Middle frontal gyrus (tissue), 1 donor: ENCODE results near the gene MPPED1.

Source experiments
- DNase-seq: peaks from one replicate; pipeline ENCODE4 v3.0.0-alpha.2; 2015; ENCODE audit warnings: low spot score; ENCODE audit errors: extremely low spot score

The MPPED1 gene

DNA sequence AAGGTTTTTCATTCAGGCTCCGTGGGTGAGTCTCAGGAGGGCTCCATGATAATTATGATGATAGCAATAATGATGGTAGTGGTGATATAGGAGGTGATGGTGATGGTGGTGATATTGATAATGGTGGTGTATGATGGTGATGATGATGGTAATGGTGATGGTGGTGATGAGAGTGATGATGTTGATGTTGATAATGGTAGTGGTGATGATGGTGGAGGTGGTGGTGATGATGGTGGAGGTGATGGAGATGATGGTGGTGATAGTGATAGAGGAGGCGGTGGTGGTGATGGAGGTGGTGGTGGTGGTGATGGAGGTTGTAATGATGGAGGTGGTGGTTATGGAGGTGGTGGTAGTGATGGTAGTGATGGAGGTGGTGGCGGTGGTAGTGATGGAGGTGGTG is 79.4 kb downstream of the MPPED1 start:
- no peak for DNase-seq

DNA sequence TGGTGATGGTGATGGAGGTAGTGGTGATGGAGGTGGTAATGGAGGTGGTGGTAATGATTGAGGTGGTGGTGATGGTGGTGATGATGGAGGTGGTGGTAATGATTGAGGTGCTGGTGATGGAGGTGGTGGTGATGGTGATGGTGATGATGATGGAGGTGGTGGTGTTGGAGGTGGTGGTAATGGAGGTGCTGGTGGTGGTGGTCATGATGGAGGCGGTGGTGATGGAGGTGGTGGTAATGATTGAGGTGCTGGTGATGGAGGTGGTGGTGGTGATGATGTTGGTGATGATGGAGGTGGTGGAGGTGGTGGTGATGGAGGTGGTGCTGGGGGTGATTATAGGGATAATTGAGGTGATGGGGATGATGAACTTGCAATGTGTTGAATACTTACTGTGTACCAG is 79.9 kb downstream of the MPPED1 start:
- DNase-seq: no peak

DNA sequence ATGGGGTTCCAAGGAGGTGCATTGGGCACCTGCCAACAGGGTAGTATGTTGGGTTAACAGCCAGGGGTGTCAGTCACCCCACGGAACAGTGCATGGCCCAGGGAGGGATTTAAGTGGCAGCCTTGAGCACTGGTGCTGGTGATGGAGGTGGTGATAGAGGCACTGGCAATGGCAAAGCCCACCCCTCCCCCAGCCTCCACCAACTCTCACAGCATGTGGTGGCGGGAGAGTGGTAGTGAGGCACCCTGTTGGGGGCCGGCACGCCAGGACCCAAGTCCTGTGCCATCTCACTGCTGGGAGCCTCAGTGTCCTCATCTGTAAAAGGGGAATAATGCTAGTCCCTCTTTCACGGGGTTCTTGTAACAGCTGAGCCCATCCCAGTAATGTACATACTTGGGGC is 81.5 kb downstream of the MPPED1 start:
- no peak for DNase-seq

DNA sequence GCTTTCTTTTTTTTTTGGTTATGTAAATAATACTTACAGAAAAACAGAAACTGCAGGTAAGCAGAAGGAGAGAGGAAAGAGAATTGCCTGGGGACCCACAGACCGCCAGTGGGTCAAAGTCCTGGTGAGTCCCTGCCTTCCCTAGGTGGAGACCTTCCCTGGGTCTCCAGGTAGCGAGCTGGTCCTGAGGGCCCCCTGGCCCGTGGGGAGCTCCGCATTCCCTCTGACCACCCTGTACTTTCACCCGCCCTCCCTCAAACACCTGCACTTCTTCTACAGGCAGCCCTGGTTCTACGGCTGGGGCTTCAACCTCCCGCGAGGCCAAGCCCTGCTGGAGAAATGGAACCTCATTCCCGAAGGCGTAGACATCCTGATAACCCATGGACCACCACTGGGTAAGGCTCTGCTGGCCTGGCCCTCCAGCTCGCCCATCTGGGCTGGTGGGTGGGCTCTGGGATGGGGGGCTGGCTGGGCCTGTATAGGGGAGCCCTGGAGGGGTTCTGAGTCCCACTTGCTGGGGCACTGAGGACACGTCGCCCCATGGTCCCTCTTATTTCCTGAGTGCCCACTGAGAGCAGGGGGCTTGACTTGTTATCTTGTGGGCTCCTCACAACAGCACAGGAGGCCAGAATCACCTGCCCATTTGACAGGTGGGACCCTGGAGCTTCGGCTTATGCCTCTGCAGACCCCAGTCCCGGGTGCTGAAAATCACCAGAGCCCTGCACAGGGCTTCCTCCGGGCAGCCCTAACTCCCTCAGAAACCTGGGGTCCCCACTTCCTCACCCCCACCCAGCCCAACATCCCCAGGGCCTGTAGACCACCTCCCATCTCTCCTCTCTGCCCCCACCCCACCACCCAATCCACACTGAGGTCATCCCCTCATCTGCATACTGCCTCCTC is 86.4 kb downstream of the MPPED1 start:
- DNase-seq: no peak

DNA sequence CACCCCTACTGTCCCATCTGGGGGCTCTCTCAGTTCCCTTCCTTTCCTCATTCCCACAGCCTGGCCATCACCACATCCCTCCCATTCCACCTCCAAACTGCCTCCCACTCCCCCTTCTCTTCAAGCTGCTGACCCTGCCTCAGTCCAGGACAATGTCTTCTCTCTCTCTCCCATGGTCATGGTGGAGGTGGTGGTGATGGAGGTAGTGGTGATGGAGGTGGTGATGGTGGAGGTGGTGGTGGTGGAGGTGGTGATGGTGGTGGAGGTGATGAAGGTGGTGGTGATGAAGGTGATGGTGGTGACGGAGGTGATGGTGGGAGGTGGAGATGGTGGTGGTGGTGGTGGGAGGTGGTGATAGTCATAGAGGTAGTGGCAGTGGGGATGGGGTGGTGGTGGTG is 87.0 kb downstream of the MPPED1 start:
- no peak for DNase-seq

DNA sequence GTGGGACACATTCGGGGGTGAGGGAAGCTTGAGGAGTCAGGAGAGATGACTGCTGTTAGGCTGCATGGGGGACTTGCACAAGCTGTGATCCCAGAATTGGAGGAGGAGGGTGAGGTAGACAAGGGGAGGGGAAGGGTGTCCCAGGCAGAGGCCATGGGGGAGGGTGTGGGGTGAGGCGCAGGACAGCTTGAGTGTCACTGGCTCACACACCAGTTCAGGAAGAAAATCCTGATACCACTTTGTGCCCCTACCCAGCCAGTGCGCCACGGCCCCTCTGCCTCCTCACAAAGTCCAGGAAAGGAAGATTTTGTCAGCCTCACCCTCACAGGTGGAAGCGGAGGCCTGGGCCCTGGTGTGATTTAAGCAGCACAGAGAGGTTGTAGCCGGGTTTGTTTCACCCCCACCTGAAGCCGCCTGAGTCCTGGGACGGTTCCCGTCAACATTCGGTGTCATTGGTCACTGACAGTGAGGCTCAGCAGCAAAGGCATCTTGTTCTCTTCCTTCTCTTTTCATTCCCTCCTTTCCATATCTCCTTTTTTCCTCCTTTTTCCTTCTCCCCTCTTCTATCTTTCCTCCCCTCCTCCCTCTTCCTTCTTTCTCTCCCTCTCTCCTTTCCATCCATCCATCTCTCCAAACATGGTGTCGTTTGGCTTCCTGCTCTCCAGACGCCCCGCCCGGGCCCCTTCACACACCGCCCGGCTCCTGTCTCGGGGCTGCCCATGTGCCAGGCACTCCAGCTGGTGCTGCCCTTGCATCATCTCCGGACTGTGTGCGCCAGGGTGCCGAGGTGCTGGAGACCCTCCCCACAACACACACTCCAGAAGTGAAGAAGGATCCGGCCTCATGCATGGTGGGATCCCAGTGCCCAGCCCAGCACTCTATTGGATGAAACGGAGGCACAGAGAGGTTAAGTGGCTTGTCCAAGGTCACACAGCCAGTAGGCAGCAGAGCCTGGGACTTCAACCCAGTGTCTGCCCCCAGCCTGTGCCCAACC is 89.3 kb downstream of the MPPED1 start:
- DNase-seq: no peak

DNA sequence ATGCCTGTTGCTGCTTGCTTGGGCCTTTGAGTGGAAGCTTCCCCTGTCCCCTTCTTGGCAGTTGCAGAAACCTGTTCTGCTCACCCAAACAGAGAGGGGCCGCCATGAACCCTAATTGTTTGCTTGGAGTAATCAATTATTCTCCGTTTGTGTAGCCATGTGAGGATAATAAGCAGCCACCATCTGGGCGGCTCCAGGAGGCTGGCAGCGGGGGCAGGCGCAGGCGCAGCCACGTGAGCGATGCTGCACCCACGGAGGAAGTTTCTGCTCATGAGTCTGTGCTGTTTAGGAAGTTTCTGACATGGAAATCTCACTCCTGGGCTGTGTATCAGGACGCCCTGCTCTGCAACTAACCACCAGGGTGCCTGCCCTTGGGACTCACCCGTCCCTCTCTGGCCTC is 90.1 kb downstream of the MPPED1 start:
- DNase-seq: no peak

DNA sequence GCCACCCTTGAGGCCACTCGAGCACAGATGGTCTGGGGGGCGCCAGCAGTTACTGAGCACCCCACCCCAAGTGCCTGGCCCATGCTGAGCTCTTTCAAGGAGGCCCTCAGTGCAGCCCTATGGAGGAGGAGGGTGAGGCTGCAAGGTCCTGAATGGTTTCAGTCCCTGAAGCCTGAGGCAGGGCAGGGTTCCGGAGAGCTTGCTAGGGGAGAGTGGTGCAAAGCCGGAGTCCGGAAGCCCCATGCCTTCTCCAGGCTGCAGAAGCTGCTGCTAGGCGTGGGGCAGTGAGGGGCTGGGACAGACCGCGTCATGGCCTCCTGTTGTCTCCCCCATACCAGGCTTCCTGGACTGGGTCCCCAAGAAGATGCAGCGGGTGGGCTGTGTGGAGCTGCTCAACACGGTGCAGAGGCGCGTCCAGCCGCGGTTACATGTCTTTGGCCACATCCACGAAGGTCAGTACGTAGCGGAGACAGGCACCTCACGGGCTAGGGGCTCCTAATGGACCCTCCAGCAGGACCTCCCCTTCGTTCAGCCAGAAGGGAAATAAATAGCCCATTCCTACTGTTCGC is 90.6 kb downstream of the MPPED1 start:
- no peak for DNase-seq

DNA sequence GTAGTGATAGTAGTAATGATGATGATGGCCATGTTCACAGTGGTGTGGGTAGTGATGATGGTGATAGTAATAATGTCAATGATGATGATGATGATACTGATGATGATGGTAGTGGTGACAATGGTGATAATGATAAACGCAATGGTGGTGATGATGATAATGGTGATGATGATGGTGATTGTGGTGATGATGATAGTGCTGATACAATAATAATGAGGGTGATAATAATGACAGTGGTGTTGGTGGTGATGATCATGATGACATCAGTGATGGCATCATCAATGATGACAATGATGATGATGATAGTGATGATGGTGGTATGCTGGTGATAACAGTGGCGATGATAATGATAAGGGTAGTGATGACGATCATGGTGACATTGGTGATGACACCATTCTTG is 92.3 kb downstream of the MPPED1 start:
- DNase-seq: no peak

DNA sequence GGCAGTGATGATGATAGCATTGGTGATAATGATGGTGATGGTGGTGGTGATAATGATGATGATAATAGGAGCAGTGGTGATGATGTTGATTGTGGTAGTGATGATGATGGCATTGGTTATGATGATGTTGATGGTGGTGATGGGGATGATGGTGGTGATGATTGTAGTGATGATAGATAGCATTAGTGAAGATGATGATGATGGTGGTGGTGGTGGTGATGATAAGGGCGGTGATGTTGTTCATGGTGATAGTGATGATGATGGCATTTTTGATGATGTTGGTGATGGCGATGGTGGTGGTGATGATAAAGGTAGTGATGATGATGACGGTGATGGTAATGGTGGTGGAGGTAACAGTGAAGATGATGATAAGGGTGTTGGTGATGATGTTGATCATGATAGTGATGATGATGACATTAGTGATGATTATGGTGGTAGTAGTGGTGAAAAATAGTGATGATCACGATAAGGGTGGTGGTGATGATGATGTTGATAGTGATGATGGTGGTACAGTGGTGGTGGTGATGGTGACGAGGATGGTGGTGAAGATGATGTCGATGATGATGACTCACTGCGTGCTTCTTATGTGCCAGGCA is 93.0 kb downstream of the MPPED1 start:
- no peak for DNase-seq

DNA sequence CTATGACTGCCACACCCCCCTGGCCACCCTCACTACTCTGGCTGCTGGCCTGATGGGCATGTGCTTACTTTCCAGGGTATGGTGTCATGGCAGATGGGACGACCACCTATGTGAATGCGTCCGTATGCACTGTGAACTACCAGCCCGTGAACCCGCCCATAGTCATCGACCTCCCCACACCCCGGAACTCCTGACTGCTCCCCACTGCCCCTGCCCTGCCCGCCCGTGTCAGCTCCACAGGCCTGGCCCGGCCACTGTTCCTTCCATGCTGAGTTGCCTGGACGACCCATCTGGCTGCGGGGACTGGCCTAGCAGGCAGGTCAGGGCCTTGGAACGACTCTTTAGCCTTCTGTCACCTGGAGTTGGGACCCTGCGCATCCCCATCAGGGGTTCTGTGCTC is 93.6 kb downstream of the MPPED1 start:
- DNase-seq: no peak

DNA sequence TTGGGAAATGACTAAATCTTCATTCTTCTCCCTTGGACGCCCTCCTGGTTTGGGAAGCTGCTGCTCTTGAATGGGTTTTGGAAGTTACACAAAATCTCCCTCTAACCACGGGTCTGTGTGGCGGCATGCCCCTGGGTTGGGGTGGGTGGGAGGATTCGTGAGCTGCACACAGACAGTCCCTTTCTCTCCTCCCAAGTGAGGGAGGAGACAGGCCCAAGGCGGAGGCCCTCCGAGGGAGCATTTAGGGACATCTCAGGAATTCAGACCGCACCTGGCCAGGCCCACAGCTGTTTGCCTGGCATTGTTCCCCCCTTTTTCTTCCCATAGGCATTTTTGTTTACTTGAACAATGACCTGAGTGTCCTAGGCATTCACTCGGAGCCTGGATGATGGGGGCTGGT is 94.1 kb downstream of the MPPED1 start:
- no peak for DNase-seq

DNA sequence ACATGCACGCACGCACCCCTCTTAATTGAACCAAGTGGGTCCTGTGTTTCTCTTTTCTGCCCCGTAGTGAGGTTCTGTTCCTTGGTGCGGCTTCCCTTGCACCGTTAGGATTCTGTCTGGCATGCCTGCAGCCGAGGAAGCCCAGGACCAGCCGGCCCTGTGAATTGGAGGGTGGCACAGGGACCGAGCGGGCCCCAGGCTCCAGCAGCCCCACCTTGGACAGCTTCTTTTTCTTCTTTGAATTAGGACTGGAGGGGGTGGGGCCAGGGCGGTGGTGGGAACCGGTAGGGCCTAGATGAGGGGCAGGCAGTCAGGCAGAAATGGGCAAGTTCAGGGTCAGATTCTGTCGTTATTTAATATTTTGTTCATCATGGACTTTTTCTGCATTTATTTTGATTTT is 94.7 kb downstream of the MPPED1 start:
- DNase-seq: no peak

DNA sequence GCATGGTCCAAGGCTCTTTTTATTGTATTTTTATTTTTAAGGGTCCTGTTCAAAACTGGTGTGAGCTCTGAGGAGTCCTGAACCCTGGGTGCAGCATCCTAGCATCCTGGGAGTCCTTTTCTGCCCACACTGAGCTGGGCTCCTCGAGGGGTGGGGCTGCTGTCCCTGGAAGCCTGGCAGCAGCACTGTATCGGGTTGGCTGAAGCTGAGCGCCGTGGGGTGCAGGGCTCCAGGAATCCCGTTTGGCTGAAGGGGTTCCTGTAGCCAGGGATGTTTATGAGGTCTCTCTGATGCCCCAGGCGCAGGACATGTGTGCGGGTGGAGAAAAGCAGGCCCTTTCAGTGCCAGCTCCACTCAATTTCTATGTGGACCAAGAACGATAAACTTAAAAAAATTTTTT is 95.4 kb downstream of the MPPED1 start:
- no peak for DNase-seq

DNA sequence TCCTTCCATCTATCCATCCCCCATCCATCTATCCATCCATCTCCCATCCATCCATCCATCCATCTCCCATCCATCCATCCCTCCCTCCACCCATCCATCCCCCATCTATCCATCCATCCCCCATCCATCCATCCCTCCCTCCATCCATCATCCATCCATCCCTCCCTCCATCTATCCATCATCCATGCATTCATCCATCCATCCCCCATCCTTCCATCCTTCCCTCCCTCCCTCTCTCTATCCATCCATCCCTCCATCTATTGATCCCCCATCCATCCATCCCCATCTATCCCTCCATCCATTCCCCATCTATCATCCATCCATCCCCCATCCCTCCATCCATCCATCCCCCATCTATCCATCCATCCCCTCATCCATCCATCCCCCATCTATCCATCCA is 96.7 kb downstream of the MPPED1 start:
- no peak for DNase-seq

DNA sequence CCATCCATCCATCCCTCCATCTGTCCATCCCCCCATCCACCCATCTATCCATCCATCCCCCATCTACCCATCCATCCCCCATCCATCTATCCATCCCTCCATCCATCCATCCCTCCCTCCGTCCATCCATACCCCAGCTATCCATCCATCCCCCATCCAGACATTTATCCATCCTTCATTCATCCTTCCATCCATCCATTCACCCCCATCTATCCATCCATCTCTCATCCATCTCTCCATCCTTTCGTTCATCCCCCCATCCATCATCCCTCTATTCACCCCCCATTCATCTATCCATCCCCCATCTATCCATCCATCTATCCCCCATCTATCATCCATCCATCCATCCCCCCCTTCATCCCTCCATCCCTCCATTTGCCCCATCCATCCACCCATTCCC is 97.5 kb downstream of the MPPED1 start:
- no peak for DNase-seq

DNA sequence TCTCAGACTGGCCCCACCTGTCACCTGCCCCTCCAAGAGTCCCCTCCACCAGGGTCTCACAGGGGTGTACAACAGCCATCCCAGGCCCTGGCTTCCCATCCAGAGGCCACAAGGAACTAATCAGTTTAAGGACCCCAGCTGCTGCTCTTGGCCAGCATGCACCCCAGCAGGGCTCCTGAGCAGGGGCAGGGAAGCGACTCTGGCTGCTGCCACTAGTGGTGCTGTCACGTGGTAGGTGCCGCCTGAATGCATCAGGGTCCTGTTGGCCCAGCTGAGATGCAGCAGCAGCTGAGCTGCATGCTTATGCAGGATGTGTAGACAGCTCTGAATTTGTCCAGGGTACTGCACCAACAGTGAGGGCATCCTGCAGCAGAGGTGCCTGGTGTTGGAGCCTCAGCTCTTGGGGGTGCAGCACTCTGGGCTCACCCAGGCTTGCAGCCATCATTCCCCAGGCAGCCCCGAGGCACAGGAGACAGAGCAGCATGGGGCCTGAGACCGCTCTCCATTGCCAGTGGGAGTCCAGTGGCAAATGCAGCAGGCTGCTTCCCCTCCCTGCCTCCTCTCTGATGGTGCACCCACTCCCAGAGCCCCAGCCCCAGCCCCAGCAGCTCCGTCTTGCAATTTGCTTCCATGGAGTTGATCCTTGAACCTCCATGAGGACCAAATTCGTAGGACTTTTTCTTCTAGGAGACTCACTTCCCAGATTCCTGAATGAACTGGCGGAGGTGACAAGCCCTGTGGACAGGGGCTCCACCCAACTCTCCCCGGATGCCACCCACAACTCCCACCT is 98.7 kb downstream of the MPPED1 start:
- DNase-seq: no peak

DNA sequence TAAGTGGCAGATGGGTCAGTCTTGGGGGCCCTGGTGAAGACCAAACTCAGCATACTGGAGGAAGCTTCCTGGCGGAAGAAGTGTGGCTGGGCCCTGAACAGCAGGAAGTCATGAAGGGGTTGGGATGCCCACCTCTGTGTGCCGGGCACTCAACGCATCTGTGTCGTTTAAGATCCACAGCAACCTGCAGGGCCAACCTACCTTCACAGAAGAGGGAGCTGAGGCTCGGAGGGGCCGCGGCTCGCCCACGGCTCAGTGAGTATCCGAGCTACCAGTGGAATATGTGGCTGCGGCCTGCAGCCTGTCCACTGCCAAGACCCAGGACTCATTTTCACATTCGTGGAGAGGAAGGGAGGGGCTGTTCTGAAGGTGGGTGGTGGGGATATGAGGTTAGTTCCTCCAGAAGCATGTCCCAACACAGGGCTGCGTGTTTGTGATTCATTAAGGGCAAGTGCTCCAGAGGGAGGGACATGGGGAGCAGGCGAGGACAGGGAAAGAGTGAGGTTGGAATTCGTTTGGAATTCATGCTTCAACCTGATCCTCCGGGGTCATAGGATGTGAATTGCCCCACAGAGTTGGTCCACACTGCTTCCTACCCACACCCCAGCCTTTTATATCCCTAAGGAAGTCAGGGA is 99.6 kb downstream of the MPPED1 start:
- no peak for DNase-seq

DNA sequence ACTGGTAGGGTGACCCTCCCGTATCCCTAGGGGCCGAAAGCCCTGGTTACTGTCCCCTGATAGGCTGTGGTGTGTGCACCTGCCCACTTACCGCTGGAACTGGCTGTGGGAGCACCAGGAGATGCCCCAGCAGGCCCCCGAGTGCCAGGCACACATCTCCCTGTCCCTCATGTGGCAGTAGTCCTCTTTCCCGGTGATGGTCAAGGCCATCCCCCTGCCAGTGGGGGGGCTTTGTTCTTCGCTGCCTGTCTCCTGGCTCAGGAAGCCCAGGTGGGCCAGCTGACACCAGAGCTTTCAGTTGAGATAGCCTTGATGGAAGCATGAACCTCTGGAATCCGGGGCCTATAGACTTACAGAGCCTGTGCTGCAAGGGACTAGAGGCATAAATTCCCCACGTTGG is 100.5 kb downstream of the MPPED1 start:
- no peak for DNase-seq

DNA sequence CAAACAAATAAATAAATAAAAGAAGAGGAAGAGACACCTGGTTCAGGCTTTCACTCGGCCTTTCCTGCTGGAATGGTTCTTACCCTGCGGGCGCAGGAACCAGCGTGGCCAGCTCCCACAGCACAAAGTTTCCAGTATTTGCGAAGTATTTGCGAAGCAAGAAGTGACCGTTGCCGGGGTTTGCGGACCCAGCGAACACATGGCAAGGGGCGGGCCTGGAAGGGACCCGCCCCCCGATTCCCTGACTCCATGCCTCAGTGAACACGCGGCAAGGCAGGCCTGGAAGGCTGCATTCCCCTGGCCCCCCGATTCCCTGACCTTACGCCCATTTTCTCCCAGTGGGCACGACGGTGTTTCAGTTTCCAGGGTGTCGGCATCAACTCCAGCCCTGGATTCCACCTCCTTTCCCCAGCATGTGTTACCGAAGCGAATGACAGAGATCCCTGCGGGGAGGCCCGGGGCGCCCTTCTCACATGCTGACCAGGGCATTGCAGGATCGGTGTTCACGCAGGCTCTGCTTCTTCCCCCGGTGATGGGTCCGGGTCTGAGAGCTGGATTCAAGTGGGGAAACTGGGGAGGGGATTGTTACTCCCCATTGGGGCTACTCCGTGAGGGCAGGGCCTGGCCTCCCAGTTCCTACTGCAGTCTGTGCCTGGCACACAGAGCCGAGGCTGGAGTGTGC is 102.8 kb downstream of the MPPED1 start:
- DNase-seq: no peak
